GM12878 (cell line): ENCODE results near the gene ZG16B. TPM values are rescaled to one million over a fixed set of nuclear protein-coding genes. Genes with fewer than 3 reads are reported as not detected.

Experiments
- ATAC-seq: fragments of 200-7000 bp; cut with Tn5 transposase; 3 replicates; pipeline ENCODE4 v1.9.1; 2020; ENCODE audit warnings: mild to moderate bottlenecking, moderate library complexity
- BruUV-seq: library from RNA; stranded (reverse); fragments of 400-500 nt; replicated peaks from 2 replicates; lab custom pipeline; 2021; lab: Mats Ljungman, UMichigan
- CTCF ChIA-PET: fragments of 300-600 bp; sonication (Branson Sonifier 250); formaldehyde crosslinking; extraction: SDS; loops from one replicate; lab custom pipeline; 2021; ENCODE audit warnings: inconsistent platforms; lab: Yijun Ruan, JAX
- POLR2A ChIA-PET: fragments of 350-600 bp; formaldehyde crosslinking; extraction: SDS; loops from one replicate; lab custom pipeline; 2021; ENCODE audit warnings: inconsistent platforms; lab: Charles Lee
- RAD21 ChIA-PET: fragments of 300-600 bp; sonication (Branson Sonifier 250); formaldehyde crosslinking; loops from one replicate; lab custom pipeline; 2023; ENCODE audit warnings: antibody characterized with exemption; ENCODE audit not compliant: unreplicated experiment; lab: Charles Lee
- SMC1A ChIA-PET: fragments of 300-600 bp; sonication (Branson Sonifier 250); formaldehyde crosslinking; loops from one replicate; lab custom pipeline; 2023; ENCODE audit not compliant: unreplicated experiment, uncharacterized antibody; lab: Charles Lee
- DNase-seq: peaks from one replicate; pipeline ENCODE4 v3.0.0-alpha.2; 2011; ENCODE audit warnings: low read depth, low spot score
- FAIRE-seq: peaks from 3 replicates; lab custom pipeline; 2011; peaks lifted over from hg19 to GRCh38; lab: Jason Lieb, UNC
- H2AFZ ChIP-seq: 2 replicates; pipeline ENCODE4 v1.6.0; 2011; ENCODE audit warnings: low read depth, low read length, control low read depth; ENCODE audit not compliant: control insufficient read depth
- H3K27ac ChIP-seq: 2 replicates; pipeline ENCODE4 v1.5.1; 2011; ENCODE audit warnings: control low read depth; ENCODE audit not compliant: control insufficient read depth, insufficient read depth
- H3K27me3 ChIP-seq, 2 experiments: replicated peaks in 1 of 2; 2 replicates each; pipeline versions ENCODE4 v1.6.0 to v1.6.1; 2011; ENCODE audit warnings: low read length in 1 of 2; ENCODE audit not compliant: control insufficient read depth in 2 of 2, insufficient read depth in 2 of 2
- H3K36me3 ChIP-seq, 2 experiments: 2 replicates each; pipeline ENCODE4 v1.5.1; 2011; ENCODE audit warnings: low read length in 1 of 2; ENCODE audit not compliant: control insufficient read depth in 2 of 2, insufficient read depth in 2 of 2
- H3K4me1 ChIP-seq: 2 replicates; pipeline ENCODE4 v1.6.1; 2011; ENCODE audit warnings: mild to moderate bottlenecking, low read length, moderate library complexity, mixed read lengths; ENCODE audit not compliant: control insufficient read depth, insufficient read depth
- H3K4me2 ChIP-seq: 2 replicates; pipeline ENCODE4 v1.6.0; 2011; ENCODE audit warnings: control low read depth; ENCODE audit not compliant: control insufficient read depth, insufficient read depth
- H3K4me3 ChIP-seq: fragments of 200-600 bp; sonication (generic); 2 replicates; pipeline ENCODE4 v1.5.1; 2016
- H3K79me2 ChIP-seq: 2 replicates; pipeline ENCODE4 v1.6.0; 2011; ENCODE audit warnings: low read length; ENCODE audit not compliant: control insufficient read depth, insufficient read depth
- H3K9ac ChIP-seq: 2 replicates; pipeline ENCODE4 v1.8.0; 2011; ENCODE audit warnings: low read length, control low read depth, mixed read lengths; ENCODE audit not compliant: control insufficient read depth, insufficient read depth
- H3K9me3 ChIP-seq: replicated peaks from 3 replicates; pipeline ENCODE4 v1.5.1; 2011; ENCODE audit warnings: mild to moderate bottlenecking, low read length; ENCODE audit not compliant: control insufficient read depth, insufficient read depth
- H4K20me1 ChIP-seq: 2 replicates; pipeline ENCODE4 v1.6.0; 2011; ENCODE audit not compliant: control insufficient read depth, insufficient read depth
- ATF2 ChIP-seq: IDR thresholded peaks from 2 replicates; pipeline ENCODE4 v1.6.1; 2012; ENCODE audit warnings: low read length, inconsistent platforms
- BACH1 ChIP-seq: fragments of 450-650 bp; IDR thresholded peaks from 2 replicates; pipeline ENCODE4 v1.6.1; 2017; ENCODE audit warnings: mild to moderate bottlenecking, borderline replicate concordance
- BMI1 ChIP-seq: fragments of 450-650 bp; IDR thresholded peaks from 2 replicates; pipeline ENCODE4 v1.6.1; 2016; ENCODE audit warnings: mild to moderate bottlenecking, moderate library complexity, borderline replicate concordance
- CBFB ChIP-seq: IDR thresholded peaks from 2 replicates; pipeline ENCODE4 v1.6.1; 2016; ENCODE audit warnings: antibody characterized with exemption, low read depth
- CREM ChIP-seq: IDR thresholded peaks from 2 replicates; pipeline ENCODE4 v1.6.1; 2014; ENCODE audit warnings: antibody characterized with exemption, low read depth
- E2F4 ChIP-seq: IDR thresholded peaks from 2 replicates; pipeline ENCODE4 v1.6.1; 2012; ENCODE audit warnings: low read depth, low read length, improper control_type of control experiment
- EED ChIP-seq: sonication (generic); IDR thresholded peaks from 2 replicates; pipeline ENCODE4 v1.6.1; 2016; ENCODE audit warnings: antibody characterized with exemption, low read depth
- EZH2 ChIP-seq: IDR thresholded peaks from 2 replicates; pipeline ENCODE4 v1.6.1; 2012; ENCODE audit warnings: low read depth, mild to moderate bottlenecking, control low read depth, inconsistent platforms, low read length, borderline replicate concordance; ENCODE audit not compliant: control insufficient read depth
- HDAC6 ChIP-seq: fragments of 200-600 bp; sonication (generic); IDR thresholded peaks from one replicate; pipeline ENCODE4 v1.8.0; 2017; ENCODE audit warnings: antibody characterized with exemption; ENCODE audit not compliant: unreplicated experiment
- LARP7 ChIP-seq: fragments of 450-650 bp; IDR thresholded peaks from 2 replicates; pipeline ENCODE4 v1.6.1; 2017; ENCODE audit warnings: mild to moderate bottlenecking
- POLR2A ChIP-seq: IDR thresholded peaks from 2 replicates; pipeline ENCODE4 v1.6.1; 2011; ENCODE audit warnings: low read depth, mild to moderate bottlenecking, low read length
- RCOR1 ChIP-seq: conservative IDR thresholded peaks from 2 replicates; pipeline ENCODE4 v1.6.1; 2012; ENCODE audit warnings: low read depth, low read length, improper control_type of control experiment
- RELA ChIP-seq: fragments of 450-650 bp; IDR thresholded peaks from 2 replicates; pipeline ENCODE4 v1.8.0; 2014; ENCODE audit warnings: borderline replicate concordance; ENCODE audit not compliant: partially characterized antibody
- RFX5 ChIP-seq: IDR thresholded peaks from 2 replicates; pipeline ENCODE4 v1.6.1; 2011; ENCODE audit warnings: low read depth, low read length, improper control_type of control experiment
- RUNX3 ChIP-seq: IDR thresholded peaks from 2 replicates; pipeline ENCODE4 v1.6.1; 2012; ENCODE audit warnings: low read length, inconsistent platforms
- SMC3 ChIP-seq: IDR thresholded peaks from 2 replicates; pipeline ENCODE4 v1.6.1; 2011; ENCODE audit warnings: low read length, improper control_type of control experiment, borderline replicate concordance
- STAT1 ChIP-seq: fragments of 450-650 bp; conservative IDR thresholded peaks from 2 replicates; pipeline ENCODE4 v1.6.1; 2014; ENCODE audit warnings: antibody characterized with exemption, mild to moderate bottlenecking
- SUPT20H ChIP-seq: IDR thresholded peaks from 2 replicates; pipeline ENCODE4 v1.6.1; 2011; ENCODE audit warnings: low read depth, mild to moderate bottlenecking, low read length, moderate library complexity, borderline replicate concordance; ENCODE audit not compliant: control insufficient read depth
- WGBS: methylation state at CpG from one replicate; pipeline ENCODE4 v1.1.6; 2016; ENCODE audit warnings: low lambda C conversion rate; ENCODE audit not compliant: insufficient replicate concordance, insufficient coverage; ENCODE audit errors: missing lambda C conversion rate; 5-methylcytosine and 5-hydroxymethylcytosine counted together
- in situ Hi-C: fragments of 300-500 bp; cut with MboI; formaldehyde crosslinking; loops from 9 replicates; pipeline ENCODE4 v1.14.3; 2018; ENCODE audit warnings: mixed read lengths
- intact Hi-C: fragments of 100-400 bp; cut with micrococcal nuclease; formaldehyde crosslinking; loops from one replicate; pipeline ENCODE4 v1.14.2; 2022; ENCODE audit not compliant: unreplicated experiment
- polyA plus RNA-seq, 11 experiments: library from polyadenylated mRNA; depleted of rRNA in 4 of 11; unstranded in 6 of 11; stranded (reverse) in 5 of 11; fragments of >200 nt; fragmentation: Nextera tagmentation in 4 of 11; fragmentation: Illumina TruSeq in 1 of 11; extraction: Ambion mirVana in 4 of 11; extraction: Trizol in 1 of 11; gene quantifications; 1 replicate in 1 of 11; 2 replicates in 10 of 11; pipeline versions ENCODE4 v1.2.1 to v1.2.3, GENCODE V29; 2011 to 2016; ENCODE audit warnings: inconsistent platforms in 2 of 11, missing spikeins in 2 of 11, low read depth in 1 of 11
- total RNA-seq, 4 experiments: library from RNA; depleted of rRNA in 3 of 4; stranded (reverse); fragments of >200 nt in 3 of 4; fragmentation: Illumina TruSeq in 1 of 4; extraction: Trizol in 1 of 4; gene quantifications; 2 replicates each; pipeline versions ENCODE4 v1.2.1 to v1.2.3, GENCODE V29; 2013 to 2021

ZG16B gene
- total and polyA plus RNA-seq, 10 of the 15 experiments (the other 5 are each of a cell fraction or from before 2014, with no cell fraction given), result 1.00 to 11.6 (median 5.8) TPM

GRCh38 chr16:2822496-2822895, 7.6 kb upstream of the ZG16B start:
- WGBS, result 63% methylated on average over 4 of the region's 4 CpGs
- CTCF ChIA-PET, result interaction anchor here (1.2 kb wide), 1 partner anchor 16 kb away, joined by 7 read pairs; no protein-coding TSS in a partner anchor
- FAIRE-seq (no peak), ATAC-seq (no peak), DNase-seq (no peak)
- Histone ChIP-seq H3K27ac (no peak overlapping the region), H2AFZ (no peak overlapping the region), H3K4me1 (no peaks in the 10 kb centered on the region), H3K4me2 (no peak overlapping the region), H4K20me1 (no peaks in the 10 kb centered on the region), H3K36me3 (no peaks in the 10 kb centered on the region), H3K9ac (no peak overlapping the region), H3K9me3 (no peaks in the 10 kb centered on the region), H3K27me3 (peaks cover 0 to 1% of the 10 kb centered on the region in 2 experiments; a peak in 1 of 4 replicates), H3K4me3 (no peak overlapping the region), H3K79me2 (peaks cover 4% of the 10 kb centered on the region)
- BruUV-seq, result no TSS peak
- intact Hi-C loops, result no loop called here
- in situ Hi-C loops, result no loop called here
- TF ChIP-seq STAT1 (no peak), ATF2 (no peak), RFX5 (no peak), HDAC6 (no peak), BMI1 (no peak)
- POLR2A ChIA-PET, result no interaction called here
- RAD21 ChIA-PET, result no interaction called here
- SMC1A ChIA-PET, result no interaction called here

- ATAC-seq (no peak), DNase-seq (no peak), FAIRE-seq (no peak)
- SMC1A ChIA-PET, result no interaction called here
- no peak overlapping the region for H3K27ac ChIP-seq
- H3K36me3 ChIP-seq, result no peaks in the 10 kb centered on the region
- no peak overlapping the region for H3K4me3 ChIP-seq
- H3K4me1 ChIP-seq, result no peaks in the 10 kb centered on the region
- RAD21 ChIA-PET, result no interaction called here
- no peak overlapping the region for H2AFZ ChIP-seq
- no peak for TF ChIP-seq BACH1
- TF ChIP-seq STAT1, result no peak
- TF ChIP-seq EZH2, result no peak
- TF ChIP-seq RCOR1, result no peak
- no peak for TF ChIP-seq RELA
- TF ChIP-seq CREM, result no peak
- no peak for TF ChIP-seq POLR2A
- TF ChIP-seq CBFB, result no peak
- TF ChIP-seq SUPT20H, result no peak
- TF ChIP-seq EED, result no peak
- TF ChIP-seq RUNX3, result no peak
- TF ChIP-seq LARP7, result no peak
- TF ChIP-seq SMC3, result no peak
- TF ChIP-seq E2F4, result no peak
- in situ Hi-C loops (no loop called here), intact Hi-C loops (no loop called here)
- H3K79me2 ChIP-seq, result no peaks in the 10 kb centered on the region
- H4K20me1 ChIP-seq, result no peaks in the 10 kb centered on the region
- BruUV-seq, result no TSS peak
- H3K4me2 ChIP-seq, result no peak overlapping the region
- CTCF ChIA-PET, result interaction anchor here (1.2 kb wide), 1 partner anchor 14 kb away, joined by 4 read pairs; no protein-coding TSS in a partner anchor
- POLR2A ChIA-PET, result no interaction called here
- WGBS, result 58% methylated on average over 10 of the region's 10 CpGs
- no peak overlapping the region for H3K9ac ChIP-seq
- H3K27me3 ChIP-seq, result 0 out of 4 replicates have a peak, but pooled peaks cover 0 to 1% of the 10 kb centered on the region in 2 experiments
- H3K9me3 ChIP-seq, result no peaks in the 10 kb centered on the region
Measured at GRCh38 chr16:2824626-2825025, 5.5 kb upstream of the ZG16B start.
